Activated T-cell treated with anti-CD3 and anti-CD28 coated beads for 4 hours (primary cell): Measurements from ENCODE around the gene RNGTT.
"Not testable (repeated sequence)": the region's sequence is repeated elsewhere in the genome, so short reads cannot be mapped to it uniquely, and the experiment has no call there.

Experiments used
- DNase-seq: peaks from one replicate; pipeline ENCODE4 v3.0.0-alpha.2; 2020

RNGTT gene

DNA sequence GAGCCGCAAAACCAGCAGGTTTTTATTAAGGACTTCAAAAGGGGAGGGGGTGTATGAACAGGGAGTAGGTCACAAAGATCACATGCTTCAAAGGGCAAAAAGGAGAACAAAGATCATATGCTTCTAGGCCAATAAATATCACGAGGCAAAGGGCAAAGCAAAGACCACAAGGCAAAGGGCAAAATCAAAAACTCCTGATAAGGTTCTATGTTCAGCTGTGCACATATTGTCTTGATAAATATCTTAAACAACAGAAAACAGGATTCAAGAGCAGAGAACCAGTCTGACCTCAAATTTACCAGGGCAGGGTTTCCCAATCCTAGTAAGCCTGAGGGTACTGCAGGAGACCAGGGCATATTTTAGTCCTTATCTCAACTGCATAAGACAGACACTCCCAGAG, 5.8 kb upstream of the RNGTT start:
- not testable (repeated sequence) for DNase-seq

DNA sequence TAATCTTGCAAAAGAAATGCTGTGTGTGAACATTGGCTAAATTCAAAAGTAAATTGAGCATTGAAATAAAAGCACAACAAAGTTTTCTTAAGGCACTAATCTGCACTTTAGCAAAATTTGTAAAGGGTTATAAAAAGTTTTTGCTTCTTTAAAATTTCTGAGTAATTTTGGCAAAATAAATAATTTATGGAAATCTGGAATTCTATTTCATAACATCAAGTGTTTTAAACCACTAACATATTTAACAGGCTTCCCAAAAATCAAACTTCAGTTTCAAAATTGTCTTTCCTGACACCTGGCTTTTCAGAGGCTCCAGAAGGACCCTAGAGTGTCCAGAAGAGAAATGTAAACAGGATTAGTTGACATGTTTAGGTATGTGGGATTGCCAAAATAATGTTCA, 4.5 kb upstream of the RNGTT start:
- DNase-seq: no peak

DNA sequence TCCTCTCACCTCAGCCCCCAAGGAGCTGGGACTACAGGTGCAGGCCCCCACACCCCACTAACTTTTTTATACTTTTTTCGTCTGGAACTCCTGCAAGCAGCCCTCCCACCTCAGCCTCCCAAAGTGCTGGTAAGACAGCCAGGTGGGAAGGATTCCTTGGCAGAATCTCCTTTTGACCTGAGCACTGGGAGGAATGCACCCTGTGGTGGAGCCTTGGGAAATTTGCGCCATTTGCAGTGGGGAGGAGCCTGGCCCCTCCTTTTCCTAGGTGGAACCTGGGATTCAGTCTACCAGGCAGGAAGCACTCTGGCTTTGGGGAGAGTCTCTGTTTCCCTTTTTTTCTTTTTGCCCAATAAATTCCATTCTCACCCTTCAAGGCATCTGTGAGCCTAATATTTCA, 2.3 kb upstream of the RNGTT start:
- DNase-seq: no peak

DNA sequence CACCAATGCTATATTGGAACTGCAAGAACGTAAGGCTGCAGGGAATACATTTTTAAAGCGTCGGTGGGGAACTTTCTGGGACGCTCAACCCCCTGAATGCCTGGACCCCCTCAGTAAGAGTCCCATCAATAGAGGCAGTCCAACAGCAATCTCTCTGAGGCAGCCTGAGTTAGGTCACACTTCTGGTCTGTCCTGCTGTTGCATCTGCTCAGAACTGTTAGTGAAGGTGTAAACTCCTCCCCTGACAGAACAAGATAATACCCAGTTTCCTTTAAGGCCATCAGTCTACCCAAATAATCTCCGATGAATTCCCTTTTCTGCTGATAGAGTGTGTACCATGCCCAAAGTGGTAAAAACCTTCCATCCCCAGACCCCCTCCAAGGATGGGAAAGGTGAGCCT, 1.1 kb upstream of the RNGTT start:
- no peak for DNase-seq

DNA sequence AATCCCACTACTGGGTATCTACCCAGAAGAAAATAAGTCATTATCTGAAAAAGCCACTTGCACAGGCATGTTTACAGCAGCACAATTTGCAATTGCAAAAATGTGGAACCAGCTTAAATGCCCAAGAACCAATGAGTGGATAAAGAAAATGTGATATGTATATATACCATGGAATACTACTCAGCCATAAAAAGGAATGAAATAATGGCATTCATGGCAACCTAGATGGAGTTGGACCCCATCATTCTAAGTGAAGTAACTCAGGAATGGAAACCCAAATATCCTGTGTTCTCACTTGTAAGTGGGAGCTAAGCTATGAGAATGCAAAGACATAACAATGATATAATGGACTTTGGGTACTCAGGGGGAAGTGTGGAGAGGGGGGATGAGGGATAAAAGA, 4.6 kb downstream of the RNGTT start:
- DNase-seq: no peak

DNA sequence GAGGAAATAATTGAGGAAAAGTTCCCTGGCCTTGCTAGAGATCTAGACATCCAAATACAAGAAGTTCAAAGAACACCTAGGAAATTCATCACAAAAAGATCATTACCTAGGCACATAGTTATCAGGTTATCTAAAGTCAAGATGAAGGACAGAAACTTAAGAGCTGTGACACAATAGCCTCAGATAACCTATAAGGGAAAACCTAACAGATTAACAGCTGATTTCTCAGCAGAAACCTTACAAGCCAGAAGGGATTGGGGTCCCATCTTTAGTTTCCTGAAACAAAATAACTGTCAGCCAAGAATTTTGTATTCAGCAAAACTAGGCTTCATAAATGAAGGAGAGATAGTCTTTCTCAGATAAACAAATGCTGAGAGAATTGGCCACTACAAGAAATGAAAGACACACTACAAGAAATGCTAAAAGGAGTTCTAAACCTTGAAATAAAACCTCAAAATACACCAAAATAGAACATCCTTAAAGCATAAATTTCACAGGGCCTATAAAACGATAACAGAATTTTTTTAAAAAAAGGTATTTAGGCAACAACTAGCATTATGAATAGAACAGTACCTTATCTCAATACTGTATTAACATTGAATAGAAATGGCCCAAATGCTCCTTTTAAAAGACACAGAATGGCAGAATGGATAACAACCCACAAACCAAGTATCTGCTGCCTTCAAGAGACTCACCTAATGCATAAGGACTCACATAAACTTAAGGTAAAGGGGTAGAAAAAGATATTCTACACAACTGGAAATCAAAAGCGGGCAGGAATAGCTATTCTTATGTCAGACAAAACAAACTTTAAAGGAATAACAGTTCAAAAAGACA, 9.7 kb downstream of the RNGTT start:
- no peak for DNase-seq

DNA sequence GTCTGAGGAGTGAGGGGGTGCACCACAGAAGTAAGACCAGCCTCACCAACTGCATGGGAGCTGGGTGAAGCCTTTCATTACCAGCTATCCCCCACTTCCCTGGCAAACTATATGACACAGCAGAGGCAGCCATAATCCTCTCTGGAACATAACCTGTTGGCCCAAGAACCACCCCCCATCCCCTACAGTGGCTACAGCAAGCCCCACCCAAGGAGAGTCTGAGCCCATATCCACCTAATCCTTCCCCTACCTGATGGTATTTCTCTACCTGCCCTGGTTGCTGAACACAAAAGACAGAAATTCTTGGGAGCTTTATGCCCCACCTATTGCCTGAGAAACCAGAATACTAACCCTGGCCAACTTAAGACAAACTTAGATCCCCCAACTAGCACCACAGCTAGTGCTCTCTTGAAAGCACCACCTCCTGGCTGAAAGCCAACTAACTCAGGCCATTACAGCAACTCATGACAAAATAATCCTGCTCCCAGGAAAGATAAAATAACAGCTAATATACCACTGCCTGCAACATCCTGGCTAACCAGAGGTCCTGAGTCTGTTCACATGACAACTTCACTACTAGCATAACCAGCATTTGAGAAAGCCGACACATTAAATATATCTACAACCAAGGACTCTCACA, 11.2 kb downstream of the RNGTT start:
- no peak for DNase-seq

DNA sequence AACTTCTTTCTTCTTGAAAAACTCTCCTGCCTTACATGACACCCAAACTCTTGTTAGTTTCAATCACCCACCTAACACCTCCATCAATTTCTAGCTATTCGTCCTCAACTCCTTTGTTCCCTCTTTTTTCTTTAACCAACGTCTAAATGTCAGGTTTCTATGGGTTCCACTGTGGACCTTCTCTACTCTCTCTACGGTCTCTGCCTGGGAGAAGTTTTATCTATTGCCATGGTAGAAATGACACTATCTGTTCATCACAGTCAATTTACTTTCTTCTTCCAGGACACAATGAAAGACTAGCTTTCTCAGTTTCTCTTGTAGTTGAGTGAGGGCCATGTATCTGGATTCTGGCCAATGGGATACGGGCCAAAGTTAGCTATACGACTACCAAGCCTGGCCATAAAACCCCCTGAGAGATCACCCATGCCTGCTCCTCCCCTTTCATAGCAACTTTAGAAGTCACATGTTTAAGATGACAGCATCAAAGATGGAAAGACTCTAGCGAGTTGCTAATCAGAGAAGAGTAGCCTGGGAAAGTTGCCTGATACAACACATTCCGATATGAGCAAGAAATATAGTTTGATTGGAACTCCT, 17.9 kb downstream of the RNGTT start:
- no peak for DNase-seq

DNA sequence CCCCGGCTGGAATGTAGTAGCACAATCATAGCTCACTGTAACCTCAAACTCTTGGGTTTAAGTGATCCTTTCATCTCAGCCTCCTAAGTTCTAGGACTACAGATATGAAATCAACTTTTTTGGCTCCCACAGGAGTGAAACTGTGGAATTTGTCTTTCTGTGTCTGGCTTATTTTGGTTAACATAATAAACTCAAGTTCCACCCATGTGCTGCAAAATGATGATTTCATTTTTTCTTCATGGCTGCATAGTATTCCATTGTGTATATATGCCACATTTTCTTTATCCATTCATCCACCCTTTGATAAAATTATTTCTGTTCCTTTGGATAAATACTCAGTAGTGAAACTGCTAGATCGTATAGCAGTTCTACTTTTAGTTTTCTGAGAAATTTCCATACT, 29.9 kb downstream of the RNGTT start:
- DNase-seq: no peak

DNA sequence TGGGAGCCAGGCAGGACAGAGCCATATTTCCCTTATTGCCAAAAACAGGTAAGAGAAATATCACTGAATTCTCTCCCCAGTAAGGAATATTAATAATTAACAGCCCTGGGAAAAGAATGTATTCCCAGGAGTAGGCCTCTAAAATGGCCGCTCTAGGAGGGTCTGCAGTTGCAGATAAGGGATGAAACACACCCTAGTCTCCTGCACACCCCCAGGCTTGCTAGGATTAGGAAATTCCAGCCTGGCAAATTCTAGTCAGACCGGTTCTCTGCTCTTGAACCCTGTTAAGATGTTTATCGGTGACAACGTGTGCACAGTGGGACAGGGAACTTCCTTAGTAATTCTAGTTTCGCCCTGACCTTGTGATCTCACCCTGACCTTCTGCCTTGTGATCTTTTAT, 31.4 kb downstream of the RNGTT start:
- not testable (repeated sequence) for DNase-seq

DNA sequence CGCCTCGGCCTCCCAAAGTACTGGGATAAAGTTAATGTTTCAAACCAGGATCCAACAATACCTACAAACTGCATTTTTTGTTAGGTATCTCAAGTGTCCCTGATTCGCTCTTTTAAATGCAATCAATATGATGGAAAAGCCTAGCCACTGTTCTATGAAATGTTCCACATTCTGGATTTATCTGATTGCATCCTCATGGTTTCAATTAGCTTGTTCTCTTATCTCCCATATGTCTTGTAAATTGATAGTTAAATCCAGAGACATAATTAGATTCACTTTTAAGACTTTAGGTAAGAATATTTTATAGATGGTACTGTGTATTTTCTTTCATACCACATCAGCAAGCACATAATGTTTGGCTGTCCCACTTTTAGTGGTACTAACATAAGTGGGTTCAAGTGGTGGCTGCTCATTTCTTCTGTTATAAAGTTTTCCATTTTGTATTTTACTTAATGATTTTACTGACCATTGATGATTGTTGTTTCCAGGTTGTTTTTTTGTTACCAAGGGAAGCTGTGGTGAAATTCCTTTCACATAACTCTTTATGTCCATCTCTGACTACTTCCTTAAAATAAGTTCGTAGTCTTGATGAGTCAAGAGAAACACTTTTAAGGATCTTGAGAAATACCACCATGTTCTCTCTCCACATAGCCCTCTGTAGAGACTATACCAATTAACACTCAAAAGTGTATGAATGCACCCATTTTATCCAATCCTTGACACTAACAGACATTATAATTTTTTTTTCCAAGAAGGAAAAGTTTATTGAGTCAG, 40.5 kb downstream of the RNGTT start:
- no peak for DNase-seq

DNA sequence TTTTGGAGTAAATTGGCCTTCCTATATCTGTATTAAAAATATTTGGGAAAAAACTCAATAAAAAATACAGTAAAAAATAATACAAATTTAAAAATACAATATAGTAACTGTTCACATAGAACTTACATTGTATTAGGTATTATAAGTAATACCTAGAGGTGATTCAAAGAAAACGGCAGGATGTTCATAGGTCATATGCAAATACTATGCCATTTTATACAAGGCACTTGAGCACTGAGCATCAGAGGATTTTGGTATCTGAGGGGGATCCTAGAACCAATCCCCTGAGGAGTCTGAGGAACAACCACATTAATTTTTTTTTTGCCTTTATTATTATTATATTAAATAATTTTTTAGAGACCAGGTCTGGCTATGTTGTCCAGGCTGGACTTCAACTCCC, 41.7 kb downstream of the RNGTT start:
- DNase-seq: no peak

DNA sequence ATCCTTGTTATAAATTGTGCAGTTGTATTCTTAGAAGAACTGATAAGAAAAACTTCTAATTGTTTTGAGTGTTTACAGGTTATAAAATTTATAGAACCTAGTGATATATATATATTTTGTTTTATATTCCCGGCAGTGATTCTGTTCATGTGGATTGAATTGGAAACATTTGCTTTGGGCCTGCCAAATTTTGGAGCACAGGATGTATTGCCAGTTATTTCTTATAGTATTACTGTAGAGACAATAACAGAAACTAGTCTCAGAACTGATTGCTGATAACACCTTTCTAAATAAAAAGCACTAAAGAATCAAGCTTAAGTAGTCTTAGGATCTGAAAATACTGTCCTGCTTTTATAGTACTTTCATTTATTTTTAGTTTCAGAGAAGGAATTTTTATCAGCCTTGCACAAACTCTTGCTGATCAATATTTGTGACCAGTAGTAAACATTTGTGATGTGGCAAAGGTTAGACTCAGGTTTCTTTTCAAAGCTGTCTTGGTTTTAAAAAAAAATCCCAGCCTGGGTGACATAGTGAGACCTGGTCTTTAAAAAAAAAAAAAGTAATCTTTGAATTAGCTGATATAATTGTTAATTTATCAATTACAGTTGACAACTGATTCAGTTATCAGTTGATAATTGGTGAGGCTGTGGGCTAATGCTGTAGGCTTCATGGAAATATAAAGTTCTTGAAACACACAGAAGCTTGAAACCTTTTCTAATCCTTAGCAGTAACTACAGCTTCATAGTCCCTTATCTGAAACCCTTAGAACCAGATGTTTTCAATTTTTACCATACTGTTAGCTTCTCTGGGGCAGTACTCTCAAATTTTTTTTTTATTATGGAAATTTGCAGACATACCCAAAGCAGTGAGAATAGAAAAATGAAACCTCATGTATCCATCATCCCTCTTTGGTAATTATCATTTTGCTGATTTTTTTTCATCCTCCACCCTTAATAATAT, 42.4 kb downstream of the RNGTT start:
- DNase-seq: no peak

DNA sequence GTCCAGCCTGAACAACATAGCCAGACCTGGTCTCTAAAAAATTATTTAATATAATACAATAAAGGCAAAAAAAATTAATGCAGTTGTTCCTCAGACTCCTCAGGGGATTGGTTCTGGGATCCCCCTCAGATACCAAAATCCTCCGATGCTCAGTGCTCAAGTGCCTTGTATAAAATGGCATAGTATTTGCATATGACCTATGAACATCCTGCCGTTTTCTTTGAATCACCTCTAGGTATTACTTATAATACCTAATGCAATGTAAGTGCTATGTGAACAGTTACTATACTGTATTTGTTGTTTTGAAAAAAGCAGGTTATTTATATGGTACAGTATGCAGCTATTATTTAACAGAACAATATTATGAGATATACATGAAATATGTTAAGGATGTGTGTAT, 43.3 kb downstream of the RNGTT start:
- DNase-seq: no peak

DNA sequence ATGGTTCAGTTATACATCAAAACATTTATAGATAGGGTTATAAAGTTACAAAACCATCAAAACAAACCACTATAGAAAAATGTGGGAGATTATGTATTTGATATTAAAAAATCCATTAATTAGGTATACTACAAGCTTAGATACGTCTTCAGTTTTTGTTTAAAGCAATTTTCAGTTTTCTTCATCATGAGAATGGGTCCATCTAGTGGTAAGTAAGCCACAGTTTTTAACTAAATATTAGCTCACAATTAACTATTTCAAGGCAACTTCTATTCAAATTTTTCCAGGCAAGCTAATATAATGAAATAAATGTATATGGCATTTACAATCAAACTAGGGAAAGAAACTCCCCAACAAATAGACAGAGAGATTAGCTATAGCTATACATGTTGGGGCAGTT, 44.4 kb downstream of the RNGTT start:
- DNase-seq: no peak

DNA sequence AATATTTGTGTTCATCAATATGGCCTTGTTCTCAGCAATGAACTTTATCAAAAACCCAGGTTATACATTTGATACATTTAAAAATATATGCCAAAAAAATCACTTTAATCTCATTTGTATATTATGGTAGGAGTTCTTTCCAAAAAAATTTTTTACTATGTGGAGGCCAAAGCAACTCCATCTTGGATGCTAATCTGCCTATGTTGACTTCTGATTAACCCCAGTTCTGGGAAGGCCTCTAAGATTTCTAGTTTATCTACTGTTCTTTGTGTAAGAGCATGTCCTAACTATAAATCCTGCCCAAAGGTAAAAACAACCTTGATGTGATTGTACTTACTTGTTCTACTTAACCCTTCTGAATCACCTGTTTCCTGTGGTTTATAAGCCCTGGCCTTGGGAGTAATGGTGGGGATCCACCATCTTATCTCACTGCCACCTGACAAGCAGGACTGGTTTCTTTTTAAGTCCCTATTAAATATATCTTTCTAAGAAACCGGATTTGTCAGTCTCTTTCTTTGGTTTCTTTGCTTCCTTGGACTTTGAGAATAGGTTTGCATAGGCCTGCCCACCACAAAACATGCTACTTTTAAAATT, 46.7 kb downstream of the RNGTT start:
- no peak for DNase-seq

DNA sequence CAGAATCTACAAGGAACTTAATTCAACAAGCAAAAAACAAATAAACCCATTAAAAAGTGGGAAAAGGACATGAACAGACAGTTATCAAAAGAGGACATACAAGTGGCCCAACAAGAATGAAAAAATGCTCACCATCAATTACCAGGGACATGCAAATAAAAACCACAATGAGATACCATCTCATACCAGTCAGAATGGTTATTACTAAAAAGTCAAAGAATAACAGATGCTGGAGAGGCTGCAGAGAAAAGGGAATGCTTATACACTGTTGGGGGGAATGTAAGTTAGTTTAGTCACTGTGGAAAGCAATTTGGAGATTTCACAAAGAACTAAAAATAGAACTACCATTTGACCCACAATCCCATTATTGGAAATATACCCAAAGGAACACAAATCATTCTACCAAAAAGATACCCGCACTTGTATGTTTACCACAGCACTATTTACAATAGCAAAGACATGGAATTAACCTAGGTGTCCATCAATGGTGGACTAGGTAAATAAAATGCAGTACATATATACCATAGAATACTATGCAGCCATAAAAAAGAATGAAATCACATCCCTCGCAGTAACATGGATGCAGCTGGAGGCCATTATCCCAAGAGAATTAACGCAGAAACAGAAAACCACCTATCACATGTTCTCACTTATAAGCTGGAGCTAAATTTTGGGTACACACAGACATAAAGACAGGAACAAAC, 48.4 kb downstream of the RNGTT start:
- DNase-seq: no peak

DNA sequence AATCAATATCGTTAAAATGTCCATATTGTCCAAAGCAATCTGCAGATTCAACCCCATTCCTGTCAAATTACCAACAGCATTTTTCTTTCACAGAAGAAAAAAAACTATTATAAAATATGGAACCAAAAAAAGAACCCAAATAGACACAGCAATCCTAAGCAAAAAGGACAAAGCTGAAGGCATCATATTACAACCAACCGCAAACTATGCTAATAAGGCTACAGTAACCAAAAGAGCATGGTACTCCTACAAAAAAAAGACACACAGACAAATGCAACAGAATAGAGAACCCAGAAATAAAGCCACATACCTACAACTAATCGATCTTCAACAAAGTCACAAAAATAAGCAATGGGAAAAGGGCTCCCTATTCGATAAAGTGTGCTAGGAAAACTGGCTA, 49.2 kb downstream of the RNGTT start:
- no peak for DNase-seq

DNA sequence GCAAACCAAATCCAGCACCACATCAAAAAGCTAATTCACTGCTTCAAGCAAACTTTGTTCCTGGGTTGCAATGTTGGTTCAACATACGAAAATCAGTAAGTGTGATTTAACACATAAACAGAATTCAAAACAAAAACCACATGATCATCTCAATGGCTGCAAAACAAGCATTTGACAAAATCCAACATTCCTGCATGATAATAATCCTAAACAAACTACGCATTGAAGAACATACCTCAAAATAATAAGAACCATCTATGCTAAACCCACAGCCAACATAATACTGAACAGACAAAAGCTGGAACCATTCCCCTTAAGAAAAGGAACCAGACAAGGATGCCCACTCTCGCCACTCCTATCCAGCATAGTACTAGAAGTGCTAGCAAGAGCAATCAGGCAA, 49.9 kb downstream of the RNGTT start:
- DNase-seq: no peak

DNA sequence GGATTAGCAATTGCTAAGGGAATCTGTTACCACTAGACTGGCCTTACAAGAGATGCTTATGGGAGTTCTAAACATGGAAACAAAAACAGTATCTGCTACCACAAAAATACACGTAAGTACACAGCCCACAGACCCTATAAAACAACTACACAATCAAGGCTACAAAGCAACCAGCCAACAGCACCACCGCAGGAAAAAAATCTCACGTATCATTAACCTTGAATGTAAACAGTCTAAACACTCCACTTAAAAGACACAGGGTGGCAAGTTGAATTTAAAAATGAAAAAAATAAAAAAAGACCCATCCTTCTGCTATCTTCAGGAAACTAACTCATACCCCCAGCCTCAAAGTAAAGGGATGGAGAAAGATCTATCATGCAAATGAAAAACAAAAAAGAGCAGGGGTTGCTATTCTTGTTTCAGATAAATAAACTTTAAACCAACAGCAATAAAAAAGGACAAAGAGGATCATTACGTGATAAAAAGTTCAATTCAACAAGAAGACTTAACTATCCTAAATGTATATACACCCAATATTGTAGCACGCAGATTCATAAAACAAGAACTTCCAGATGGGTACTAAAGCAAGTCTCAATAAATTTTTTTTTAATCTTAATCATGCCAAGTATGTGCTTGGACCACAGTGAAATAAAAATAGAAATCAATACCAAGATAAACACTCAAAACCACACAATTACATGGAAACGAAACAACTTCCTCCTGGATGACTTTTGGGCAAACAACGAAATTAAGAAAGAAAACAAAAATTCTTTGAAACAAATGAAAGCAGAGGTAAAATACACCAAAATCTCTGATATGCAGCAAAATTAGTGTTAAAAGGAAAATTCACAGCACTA, 52.3 kb downstream of the RNGTT start:
- DNase-seq: no peak
